Pancreas (tissue), 10 donors: ENCODE data around the gene HOXA6. TPM values are rescaled to one million over a fixed set of nuclear protein-coding genes. Genes with fewer than 3 reads are reported as not detected.

Experiments used
- ATAC-seq, 4 donors: fragments of 200-7000 bp; cut with Tn5 transposase; one replicate each; pipeline versions ENCODE4 v1.8.0 to v1.9.1; 2020; ENCODE audit warnings: mild to moderate bottlenecking in 4 of 4, moderate library complexity in 4 of 4
- DNase-seq, 6 donors: peaks; one replicate each; pipeline ENCODE4 v3.0.0-alpha.2; 2020
- FAIRE-seq: peaks from 2 replicates; lab custom pipeline; 2012; peaks lifted over from hg19 to GRCh38; lab: Jason Lieb, UNC
- H3K27ac ChIP-seq, 4 donors: fragments of 200-600 bp; sonication (generic); 1 replicate in 3 of 4; 2 replicates in 1 of 4; pipeline versions ENCODE4 v1.5.0 to v1.8.0; 2020
- H3K27me3 ChIP-seq, 4 donors: fragments of 200-600 bp; one replicate each; pipeline ENCODE4 v1.8.0; 2021
- H3K36me3 ChIP-seq, 3 donors: fragments of 200-600 bp; sonication (generic) in 1 of 3; one replicate each; pipeline versions ENCODE4 v1.5.0 to v1.8.0; 2020 to 2021
- H3K4me1 ChIP-seq, 3 donors: fragments of 200-600 bp; one replicate each; pipeline ENCODE4 v1.8.0; 2021
- H3K4me3 ChIP-seq, 4 donors: fragments of 200-600 bp; sonication (generic) in 2 of 4; one replicate each; pipeline versions ENCODE4 v1.5.0 to v1.8.0; 2020 to 2021
- H3K9me3 ChIP-seq, 4 donors: fragments of 200-600 bp; one replicate each; pipeline ENCODE4 v1.8.0; 2021
- CTCF ChIP-seq, 4 donors: fragments of 200-600 bp; sonication (generic) in 3 of 4; IDR thresholded peaks; one replicate each; pipeline versions ENCODE4 v1.5.0 to v1.8.0; 2021; ENCODE audit warnings: antibody characterized with exemption in 4 of 4
- WGBS, 2 donors: extraction: QIAGEN DNeasy Blood & Tissue Kit; methylation state at CpG; one replicate each; pipeline ENCODE4 v1.1.7; 2013; 5-methylcytosine and 5-hydroxymethylcytosine counted together
- intact Hi-C, 3 donors: fragments of 100-400 bp; cut with DNase I; formaldehyde crosslinking; loops; one replicate each; pipeline versions ENCODE4 v1.11.1 to v1.14.2; 2022
- polyA plus RNA-seq, 2 donors: library from polyadenylated mRNA; stranded (reverse); fragments of 200-250 nt; gene quantifications; one replicate each; pipeline ENCODE4 v1.2.3, GENCODE V29; 2013
- total RNA-seq, 6 donors: library from RNA; stranded (reverse); fragmentation: NEBNext Ultra II Directional in 4 of 6; extraction: Animal tissue kit (Norgen Biotek cat#: 25700) in 4 of 6; gene quantifications; one replicate each; pipeline versions ENCODE4 v1.2.1 to v1.2.4, GENCODE V29; 2021 to 2023
- donor health status: healthy with polysubstance abuse.
- donor health status: DM: no; HTN: no; CAD: no; lungs with moderate emphysema.
- donor health status: DM: no; HTN: no; CAD: no.
- donor health status: control.
- donor health status: control.
- donor health status: Bipolar disorder and iron deficiency.
- donor health status: DM: yes; HTN: yes; CAD: no.
- donor health status: DM: no; HTN: no; CAD: no.
- donor health status: DM: no; HTN: no; CAD: no.
- donor health status: DM: yes; HTN: yes; CAD: no.

The HOXA6 gene
- total and polyA plus RNA-seq, 8 donors: 0.12 to 0.34 TPM; not detected in 6

DNA sequence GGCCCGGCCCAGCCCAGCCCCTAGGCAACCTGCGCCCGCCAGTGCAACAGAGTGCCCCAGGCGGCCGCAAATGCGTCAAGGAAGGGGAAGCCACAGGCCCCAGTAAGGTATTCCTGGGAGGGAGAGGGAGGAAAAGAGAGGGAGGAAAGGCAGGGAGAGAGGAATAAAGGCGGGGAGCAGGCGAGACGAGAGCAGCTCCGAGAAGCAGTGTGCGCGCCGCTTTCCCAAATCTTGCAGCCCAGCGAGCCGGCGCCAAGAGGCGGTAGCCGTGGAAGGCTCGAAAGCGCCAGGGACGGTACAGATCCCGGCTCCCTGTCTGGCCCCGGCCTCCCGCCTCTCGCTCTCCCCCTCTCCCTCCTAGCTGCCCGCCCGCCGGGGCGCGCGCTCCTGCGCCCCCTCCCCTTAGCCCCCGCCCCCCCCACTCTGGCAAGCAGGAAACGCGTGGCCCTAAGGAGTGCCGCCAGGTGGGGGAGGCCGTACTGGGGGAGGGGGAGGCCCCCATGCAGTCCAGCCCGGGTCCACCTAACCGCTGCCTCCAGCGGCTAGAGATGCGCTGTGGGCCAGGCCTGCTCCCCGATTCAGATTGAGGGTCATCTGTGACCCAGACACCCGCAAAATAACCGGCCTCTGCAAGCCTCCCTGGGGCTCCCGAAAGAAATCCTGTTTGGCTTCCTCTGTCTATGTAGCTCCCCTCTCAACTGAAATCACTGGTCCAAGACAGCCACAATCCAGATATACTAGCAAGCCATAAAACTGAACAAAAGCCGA lies 22.3 kb upstream of the HOXA6 start:
- peaks cover 0 to 7% (median 0%) of the 10 kb centered on the region in 3 donors for H3K4me1 ChIP-seq
- TF ChIP-seq CTCF (IDR thresholded peaks at IDR 0.05): no peak
- H3K36me3 ChIP-seq: no peaks in the 10 kb centered on the region
- H3K27me3 ChIP-seq: peaks cover 17 to 94% (median 48%) of the 10 kb centered on the region in 4 donors
- H3K27ac ChIP-seq: no peak overlapping the region
- no peaks in the 10 kb centered on the region for H3K9me3 ChIP-seq
- intact Hi-C loops: no loop called here
- no peak overlapping the region for H3K4me3 ChIP-seq
- 6 to 8% methylated on average over 27 to 46 of the region's 46 CpGs for WGBS, 2 donors
- ATAC-seq (no peak), FAIRE-seq (no peak), DNase-seq (peak in 3 of 6 donors; percentile 10 to 59 (median 59))

DNA sequence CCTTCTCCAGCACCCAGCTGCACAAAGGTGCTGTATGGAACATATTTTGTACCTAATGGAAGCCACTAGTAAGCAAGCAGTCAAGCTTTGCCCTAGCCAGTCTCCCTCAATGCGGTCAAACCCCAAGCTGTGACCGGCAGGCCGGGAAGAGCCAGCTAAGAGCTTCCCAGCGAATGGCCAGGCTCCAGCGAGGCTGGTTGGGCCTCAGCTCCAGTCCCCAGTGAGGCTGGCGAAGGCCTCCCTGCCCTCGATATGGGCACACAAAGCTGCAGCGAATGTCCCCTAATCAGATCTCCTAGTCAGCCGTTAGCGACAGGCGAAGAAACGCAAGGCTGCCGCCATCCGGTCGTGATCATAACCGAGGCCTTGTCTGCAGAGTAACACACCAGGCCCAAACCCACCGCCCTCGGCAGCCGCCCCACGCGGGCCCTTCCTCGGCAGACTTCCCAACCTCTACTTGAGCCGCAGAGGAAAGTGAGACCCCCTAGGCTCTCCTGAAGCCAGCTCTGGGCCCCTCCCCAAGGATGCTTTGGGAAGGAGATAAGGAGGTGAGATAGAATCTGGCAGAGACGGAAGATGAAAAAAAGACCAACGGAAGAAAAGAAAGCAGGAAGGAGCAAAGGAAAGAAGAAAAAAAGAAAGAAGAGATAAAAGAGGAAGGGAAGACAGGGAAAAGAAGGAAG lies 20.8 kb upstream of the HOXA6 start:
- Histone ChIP-seq H3K27me3 (peaks cover 19 to 95% (median 48%) of the 10 kb centered on the region in 4 donors), H3K4me1 (peaks cover 0 to 9% (median 0%) of the 10 kb centered on the region in 3 donors), H3K9me3 (no peaks in the 10 kb centered on the region), H3K4me3 (no peak overlapping the region), H3K36me3 (no peaks in the 10 kb centered on the region), H3K27ac (no peak overlapping the region)
- DNase-seq (peak in 3 of 6 donors; percentile 3 to 61 (median 59)), ATAC-seq (no peak), FAIRE-seq (no peak)
- WGBS, 2 donors: 17 to 18% methylated on average over 25 of the region's 25 CpGs
- intact Hi-C loops: no loop called here
- no peak for TF ChIP-seq CTCF (IDR thresholded peaks at IDR 0.05)

DNA sequence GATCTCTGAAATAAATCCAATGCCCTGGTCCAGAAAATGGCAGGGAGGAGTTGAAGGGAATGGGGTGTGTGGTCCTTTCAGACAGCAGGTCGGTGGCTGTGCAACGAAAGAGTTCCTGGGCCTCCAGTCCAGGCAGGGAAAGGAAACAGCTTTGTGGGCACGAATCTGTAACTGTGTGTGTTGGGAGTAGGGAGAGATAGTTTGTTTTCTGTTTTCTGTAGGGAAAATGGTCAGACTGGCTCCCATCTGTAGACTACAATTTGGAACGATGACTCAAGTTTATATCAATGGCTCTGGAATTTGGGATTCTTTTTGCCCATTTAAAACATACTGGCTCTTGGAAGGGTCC lies 20.3 kb upstream of the HOXA6 start:
- Histone ChIP-seq H3K4me1 (peaks cover 0 to 5% (median 0%) of the 10 kb centered on the region in 3 donors), H3K27ac (no peak overlapping the region), H3K9me3 (no peaks in the 10 kb centered on the region), H3K36me3 (no peaks in the 10 kb centered on the region), H3K27me3 (peaks cover 19 to 89% (median 46%) of the 10 kb centered on the region in 4 donors), H3K4me3 (no peak overlapping the region)
- intact Hi-C loops: no loop called here
- ATAC-seq (no peak), FAIRE-seq (no peak), DNase-seq (peak in 2 of 6 donors; percentile 3 to 7)
- 15 to 24% methylated on average over 4 of the region's 4 CpGs for WGBS, 2 donors
- no peak for TF ChIP-seq CTCF (IDR thresholded peaks at IDR 0.05)

- FAIRE-seq (no peak), DNase-seq (peak in 3 of 6 donors; percentile 7 to 51 (median 50)), ATAC-seq (no peak)
- intact Hi-C loops: no loop called here
- H3K4me1 ChIP-seq: peaks cover 0 to 2% (median 0%) of the 10 kb centered on the region in 3 donors
- H3K27me3 ChIP-seq: peaks cover 19 to 81% (median 42%) of the 10 kb centered on the region in 4 donors
- no peaks in the 10 kb centered on the region for H3K36me3 ChIP-seq
- no peaks in the 10 kb centered on the region for H3K9me3 ChIP-seq
- WGBS, 2 donors: 11 to 12% methylated on average over 49 to 50 of the region's 50 CpGs
- no peak overlapping the region for H3K27ac ChIP-seq
- no peak overlapping the region for H3K4me3 ChIP-seq
- no peak for TF ChIP-seq CTCF (IDR thresholded peaks at IDR 0.05)
Observed at GRCh38 chr7:27166531-27167505, 19.2 kb upstream of the HOXA6 start.
